GM12801 (cell line): ENCODE results near the gene TIMM8B.

Source experiments
- CTCF ChIP-seq: IDR thresholded peaks from one replicate; pipeline ENCODE4 v1.5.1; 2011; ENCODE audit warnings: control low read depth; ENCODE audit not compliant: insufficient read length; ENCODE audit errors: extremely low read depth

The TIMM8B gene

GRCh38 chr11:112042161-112042960 lies 44.2 kb downstream of the TIMM8B start:
- no peak for TF ChIP-seq CTCF

GRCh38 chr11:112037527-112037926 lies 49.0 kb downstream of the TIMM8B start:
- TF ChIP-seq CTCF, result no peak
